IPS-NIHi11 (cell line): ENCODE measurements around the gene HDAC5.
A peak's percentile ranks its signal among the peaks of the same experiment; 100 is the strongest.
"Not testable (repeated sequence)": the region's sequence is repeated elsewhere in the genome, so short reads cannot be mapped to it uniquely, and the experiment has no call there.

Source experiments
- DNase-seq: peaks from one replicate; pipeline ENCODE4 v3.0.0; 2012; ENCODE audit warnings: mixed read lengths, low spot score

HDAC5 gene

DNA sequence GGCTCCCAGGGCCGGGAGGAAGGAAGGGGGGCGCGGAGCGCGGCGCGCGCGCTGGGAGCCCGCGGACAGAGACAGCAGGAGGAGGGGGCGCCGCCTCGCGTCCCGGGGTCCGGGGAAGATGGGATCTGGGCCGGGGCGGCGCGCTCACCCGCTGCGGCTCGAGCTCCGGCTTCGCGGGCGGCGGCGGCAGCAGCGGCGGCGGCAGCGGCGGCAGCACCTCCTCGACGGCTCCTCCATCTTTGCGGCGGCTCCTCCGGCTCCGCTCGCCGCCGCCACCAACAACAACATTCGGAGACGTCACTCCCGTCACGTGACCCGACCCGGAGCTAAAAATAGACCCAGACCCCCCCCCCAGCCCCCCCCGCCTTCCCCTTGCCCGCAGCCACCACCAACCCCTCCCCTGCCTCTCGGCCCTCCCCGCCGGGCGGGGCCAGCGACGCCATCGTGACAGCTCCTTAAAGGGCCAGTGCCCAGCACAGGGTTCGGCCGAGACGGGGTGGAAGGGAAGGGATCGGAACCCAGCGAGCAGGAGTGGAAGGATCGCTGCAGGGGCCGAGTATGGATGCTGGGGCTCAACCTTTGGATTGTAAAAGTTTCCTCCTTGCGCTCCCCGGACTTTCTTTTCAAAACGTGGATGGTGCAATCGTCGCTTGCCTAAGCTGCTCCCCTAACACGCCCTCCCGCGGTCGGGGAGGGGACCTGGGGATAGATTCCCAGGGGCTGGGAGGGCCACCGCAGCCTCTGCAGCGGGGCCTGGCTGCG, at the start of gene HDAC5:
HDAC5 (minus strand) TSS at position 286 of the 762 bp plus-strand sequence. CDS start 6,126 bp downstream, outside the sequence.
- DNase-seq: peak; percentile 93

DNA sequence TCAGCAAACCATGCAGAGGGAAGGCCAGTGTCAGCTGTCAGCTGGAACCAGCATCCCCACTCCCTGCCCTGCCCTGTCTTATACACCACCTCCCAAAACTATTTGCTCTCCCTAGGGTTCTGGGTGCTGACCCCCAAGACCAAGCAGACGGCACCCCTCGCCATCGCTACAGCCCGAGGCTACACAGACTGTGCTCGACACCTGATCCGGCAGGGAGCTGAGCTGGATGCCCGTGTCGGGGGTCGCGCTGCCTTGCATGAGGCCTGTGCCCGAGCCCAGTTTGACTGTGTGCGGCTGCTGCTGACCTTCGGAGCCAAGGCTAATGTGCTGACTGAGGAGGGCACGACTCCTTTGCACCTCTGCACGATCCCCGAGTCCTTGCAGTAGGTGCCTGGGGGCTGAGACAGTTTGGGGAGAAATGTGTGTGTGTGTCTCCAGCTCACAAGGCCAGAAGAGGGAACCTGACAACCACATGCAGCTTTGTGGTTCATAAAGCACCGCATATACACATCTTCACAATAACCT, 48.6 kb upstream of the HDAC5 start:
- no peak for DNase-seq

DNA sequence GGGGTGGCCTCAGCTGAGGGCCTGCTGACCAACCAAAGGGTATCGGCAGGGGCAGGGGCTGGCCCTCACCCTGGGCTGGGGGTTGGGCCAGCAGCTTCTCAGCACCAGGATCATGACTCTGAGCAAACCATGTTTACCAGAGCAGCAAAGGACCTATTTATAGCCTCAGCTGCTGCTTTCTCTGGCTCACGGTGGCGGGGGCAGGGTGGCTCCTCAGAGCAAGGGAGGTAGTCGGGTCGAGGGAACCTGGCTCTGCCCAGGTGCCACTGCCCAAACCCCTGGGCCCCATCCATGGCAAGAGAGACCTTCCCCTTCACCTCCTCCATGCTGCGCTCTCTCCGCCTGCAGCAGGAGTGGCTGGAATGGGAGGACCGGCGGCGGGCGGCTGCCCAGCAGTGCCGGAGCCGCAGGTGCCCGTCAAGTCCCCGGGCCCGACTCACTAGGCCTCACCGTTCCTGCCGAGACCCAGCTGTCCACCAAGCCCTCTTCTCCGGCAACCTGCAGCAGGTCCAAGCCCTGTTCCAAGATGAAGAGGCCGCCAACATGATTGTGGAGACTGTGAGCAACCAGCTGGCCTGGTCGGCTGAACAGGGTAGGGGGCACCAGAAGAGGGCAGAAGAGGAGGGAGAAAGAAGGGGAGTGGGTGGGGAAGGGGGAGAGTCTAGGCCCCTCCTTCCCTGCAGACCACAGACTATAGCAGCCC, 47.2 kb upstream of the HDAC5 start, which contains the start of gene ASB16:
ASB16 (plus strand) TSS at position 206 of the 703 bp plus-strand sequence; CDS start at position 292, 86 bp downstream.
- peak; percentile 65 for DNase-seq

DNA sequence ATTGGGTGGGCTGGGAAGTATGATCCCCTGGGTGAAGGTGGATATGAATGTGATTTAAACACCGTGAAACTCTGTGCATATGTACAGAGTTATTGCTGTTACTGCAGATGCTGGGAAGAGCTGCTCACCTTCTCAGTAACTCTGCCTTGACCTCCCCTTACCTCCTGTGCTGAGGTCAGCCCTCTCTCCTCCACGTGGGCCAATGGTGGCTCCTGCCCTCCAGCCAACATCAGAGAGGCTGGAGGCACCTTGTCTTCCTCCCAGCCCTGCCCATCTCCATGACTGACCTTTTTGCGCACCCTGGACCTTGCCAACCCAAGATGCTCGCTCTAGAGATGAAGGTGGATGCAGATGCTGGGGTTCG, 46.7 kb upstream of the HDAC5 start:
- no peak for DNase-seq

DNA sequence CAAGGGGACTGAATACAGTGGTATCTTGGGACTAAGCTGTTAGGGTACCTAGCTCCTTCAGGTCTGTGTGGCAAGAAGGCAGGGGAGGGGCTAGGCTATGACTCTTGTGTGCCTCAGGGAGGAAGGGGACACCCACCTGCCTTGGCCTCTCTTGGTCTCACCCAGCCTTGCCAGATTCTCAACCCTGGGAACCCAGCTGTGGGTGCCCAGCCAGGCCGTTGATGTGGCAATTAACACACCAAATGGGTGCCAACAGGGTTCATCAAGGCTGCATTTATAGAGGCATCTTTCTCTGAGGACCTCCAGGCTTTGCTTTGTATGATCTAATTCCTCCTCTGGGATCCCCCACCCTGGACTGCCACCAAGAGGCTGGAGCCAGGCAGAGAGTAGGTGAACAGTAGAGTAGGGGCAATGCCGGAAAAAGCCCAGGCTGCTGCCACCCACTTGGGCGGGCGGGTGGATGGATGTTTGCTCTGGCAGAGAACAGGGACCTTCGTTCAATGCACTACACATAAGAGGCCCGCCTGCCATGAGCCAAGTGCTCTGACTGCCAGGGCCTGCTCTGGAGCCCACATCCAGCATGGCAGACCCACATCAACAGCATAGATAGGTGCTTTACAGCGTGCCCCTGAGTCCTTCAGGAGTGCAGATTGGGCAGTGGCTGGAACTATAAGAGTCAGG, 43.9 kb upstream of the HDAC5 start:
- no peak for DNase-seq

DNA sequence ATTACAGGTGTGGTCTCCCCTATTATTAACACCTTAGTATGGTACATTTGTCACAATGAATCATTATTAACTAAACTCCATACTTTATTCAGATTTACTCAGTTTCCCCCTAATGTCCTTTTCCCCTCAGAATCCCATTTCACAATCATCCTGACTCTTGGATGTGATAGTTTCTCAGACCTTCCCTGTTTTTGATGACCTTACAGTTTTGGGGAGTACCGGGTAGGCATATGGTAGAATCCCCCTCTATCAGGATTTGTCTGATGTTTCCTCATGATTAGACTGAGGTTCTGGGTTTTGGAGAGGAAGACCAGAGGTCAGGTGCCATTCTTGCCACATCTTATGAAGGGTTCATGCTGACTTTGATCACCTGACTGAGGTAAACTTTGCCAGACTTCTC, 41.0 kb upstream of the HDAC5 start:
- DNase-seq: no peak

DNA sequence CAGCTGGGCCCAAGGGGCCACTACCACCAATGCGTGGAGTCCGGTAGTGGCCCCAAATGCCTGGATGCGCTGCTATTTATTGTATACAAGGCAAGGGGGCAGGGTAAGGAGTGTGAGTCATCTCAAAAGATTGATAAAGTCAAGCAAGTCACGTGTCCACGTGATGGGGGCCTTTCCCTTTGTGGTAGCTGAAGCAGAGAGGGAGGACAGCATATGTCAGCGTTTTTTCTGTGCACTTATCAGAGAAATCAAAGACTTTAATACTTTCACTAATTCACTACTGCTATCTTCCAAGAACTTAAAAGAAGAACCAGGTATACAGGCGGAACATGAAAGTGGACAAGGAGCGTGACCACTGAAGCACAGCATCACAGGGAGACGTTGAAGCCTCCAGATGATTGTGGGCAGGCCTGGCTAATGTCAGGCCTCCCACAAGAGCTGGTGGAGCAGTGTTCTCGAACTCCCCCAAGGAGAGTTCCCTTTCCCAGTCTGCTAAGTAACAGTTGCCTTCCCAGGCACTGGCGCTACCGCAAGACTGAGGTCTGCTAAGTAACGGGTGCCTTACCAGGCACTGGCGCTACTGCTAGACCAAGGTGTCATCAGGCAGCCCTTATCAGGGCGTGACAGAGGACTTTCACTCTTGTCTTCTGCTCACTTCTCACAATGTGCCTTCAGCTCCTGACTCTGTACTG, 36.2 kb upstream of the HDAC5 start:
- DNase-seq: no peak

DNA sequence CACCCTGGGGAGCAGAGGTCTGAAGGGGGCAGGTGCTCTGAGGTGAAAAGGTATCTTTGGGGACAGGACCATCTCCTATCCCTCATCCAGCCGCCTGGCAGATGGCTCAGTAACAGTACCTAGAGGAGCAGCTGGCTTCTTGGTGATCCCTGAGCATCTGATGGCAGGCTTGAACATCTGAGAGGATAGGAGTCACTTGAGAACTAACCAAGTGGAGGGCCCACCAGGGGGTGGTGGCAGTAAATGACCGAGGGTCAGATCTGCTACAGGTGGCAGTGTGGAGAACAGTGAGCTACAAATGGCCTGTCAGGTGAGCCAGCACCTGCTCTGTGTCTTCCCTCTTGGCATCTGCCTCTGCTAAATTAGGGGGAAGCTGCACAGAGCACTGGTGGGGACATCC, 32.0 kb upstream of the HDAC5 start:
- no peak for DNase-seq

DNA sequence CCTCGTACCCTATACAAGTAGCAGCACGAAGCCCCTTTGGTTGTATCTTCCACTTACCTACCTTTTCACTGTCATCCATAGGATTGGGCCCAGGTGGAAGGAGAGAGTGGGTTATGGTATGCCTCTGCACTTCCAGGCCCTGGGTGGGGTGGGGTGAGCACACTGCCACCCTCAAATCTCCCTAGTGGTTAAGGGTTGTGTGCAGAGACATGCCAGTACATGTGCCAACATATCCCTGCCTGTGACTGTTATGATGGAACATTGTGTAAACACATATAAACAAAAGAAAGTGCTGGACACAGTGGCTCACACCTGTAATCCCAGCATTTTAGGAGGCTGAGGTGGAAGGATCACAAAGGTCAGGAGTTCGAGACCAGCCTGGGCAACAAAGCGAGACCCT, 29.4 kb upstream of the HDAC5 start:
- no peak for DNase-seq

DNA sequence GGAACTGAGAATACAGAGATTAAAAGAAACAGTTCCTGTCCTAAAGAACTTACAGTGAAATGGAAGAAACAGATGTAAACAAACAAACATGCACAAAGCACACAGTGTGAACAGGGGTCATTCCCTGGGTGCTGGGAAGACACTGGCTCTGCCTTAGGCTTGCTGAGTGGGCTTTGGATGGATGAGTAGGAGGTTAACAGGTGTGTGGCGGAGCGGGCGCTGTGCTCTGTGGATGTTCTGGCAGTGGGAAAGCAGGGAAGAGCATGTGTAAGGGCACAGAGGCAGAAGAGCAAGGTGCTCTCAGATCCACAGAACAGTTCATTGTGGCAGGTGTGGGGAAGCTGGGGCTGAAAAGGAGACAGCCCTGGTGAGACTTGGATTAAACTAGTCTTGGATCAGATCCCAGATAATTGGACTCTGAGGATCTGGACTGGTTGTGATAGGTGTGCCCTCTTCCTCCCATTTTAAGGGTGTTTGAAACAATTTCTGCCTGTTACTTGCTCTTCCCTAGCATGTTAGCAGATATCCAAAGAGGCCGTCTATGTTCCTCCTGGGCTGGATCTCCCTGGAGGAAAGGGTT, 26.4 kb upstream of the HDAC5 start:
- no peak for DNase-seq

DNA sequence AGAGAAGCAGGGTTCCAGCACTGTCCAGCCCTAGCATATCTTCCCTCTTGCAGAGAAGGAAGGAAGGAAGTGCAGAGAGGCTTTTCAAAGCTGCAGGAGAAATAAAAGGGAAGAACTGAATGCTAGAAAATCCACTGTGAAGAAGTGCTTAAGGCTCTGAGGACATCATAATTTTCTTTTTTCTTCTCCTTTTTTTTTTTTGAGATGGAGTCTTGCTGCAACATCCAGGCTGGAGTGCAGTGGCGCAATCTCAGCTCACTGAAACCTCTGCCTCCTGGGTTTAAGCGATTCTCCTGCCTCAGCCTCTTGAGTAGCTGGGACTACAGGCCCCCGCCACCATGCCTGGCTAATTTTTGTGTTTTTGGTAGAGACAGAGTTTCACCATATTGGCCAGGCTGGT, 25.6 kb upstream of the HDAC5 start:
- DNase-seq: not testable (repeated sequence)

DNA sequence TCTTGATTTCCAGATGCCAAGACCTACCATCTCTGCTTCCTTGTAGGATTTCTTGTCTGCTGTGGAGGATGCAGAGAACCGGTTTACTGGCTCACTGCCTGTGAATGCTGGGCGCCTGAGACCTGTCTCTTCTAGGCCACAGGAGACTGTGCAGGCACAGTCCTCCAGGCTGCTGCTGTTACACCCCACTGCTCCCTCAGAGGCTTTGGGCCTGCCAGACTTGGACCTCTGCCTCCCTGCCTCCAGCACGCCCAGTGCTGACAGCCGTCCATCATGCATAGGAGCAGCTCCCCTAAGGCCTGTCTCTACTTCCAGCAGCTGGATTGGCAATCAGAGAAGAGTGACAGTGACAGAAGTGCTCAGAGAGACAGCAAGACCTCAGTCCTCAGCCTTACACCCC, 24.4 kb upstream of the HDAC5 start:
- DNase-seq: no peak

DNA sequence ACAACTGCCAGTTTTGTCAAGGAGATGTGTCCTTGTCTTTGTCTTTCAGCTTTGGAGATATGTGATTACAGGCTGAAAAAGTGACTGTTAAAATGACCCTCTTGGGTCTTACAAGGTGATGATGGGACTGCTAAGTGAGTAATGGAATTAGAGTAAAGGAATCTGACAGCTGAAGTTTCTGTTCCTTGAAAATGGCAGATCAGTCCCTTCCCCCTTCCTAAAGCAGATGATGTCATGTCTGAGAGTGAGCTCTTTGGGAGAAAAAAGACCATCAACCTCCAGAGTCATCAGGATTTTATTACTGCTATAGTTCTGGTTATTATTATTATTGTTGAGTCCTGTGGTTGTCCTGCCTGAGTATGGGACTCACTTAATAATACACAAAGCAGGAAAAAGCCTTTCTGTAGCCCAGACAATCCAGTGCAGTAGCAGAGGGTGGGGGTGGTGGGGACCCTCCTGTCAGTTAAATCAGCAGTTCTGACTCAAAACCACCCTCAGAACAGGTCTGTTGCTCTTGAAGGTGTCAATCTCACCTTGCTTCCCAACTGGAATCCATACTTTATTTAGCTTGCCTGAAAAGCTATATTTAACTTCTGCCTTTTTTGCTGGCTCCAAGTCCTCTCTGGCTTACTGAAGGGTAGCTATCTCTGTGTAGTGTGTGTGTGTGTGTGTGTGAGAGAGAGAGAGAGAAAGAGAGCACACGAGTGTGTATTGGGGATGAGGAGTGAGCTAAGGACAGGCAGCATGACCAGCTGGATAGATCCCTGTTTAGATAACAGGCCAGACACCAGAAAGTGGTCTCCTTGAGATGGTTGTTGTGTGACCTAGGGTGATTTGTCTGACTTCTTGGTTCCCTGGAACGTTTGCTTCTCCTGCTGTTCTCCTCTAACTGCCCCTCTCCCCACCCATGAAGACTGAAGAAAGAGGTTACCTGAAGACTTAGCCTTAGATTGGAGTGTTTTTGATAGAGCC, 23.2 kb upstream of the HDAC5 start:
- DNase-seq: no peak

DNA sequence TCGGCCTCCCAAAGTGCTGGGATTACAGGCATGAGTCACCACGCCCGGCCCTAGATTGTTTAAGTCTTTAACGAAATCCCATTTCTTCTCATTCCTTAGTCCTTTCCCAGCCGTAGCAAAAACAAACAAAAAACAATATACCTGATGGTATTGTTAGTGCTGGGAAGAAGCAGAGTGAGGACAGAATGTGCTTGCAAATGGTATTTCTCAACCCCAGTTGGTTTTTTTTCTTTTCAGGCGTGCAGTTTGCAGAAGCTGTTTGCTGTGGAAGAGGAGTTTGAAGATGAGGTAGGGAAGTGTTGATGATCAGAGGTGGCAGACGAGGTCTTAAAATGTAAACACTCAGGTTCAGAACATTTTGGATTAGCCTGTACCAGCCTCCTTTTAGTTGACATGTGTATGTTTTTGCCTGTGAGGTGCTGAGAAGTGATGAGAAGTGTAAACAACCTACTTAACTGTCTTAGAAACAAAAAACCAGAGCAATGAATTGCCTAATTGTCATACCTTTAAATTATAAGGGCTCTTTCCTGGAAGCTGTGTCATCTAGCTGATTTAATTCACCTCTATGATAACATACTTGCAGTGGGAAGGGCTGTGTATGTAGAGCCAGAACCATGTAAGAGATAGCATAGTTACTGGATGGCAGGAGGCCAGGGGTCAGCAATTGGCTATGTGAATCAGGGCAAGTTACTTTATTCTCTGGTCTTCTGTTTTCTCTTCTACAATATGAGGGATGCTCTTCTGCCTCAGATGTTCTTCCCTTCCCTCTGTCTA, 21.7 kb upstream of the HDAC5 start:
- no peak for DNase-seq

DNA sequence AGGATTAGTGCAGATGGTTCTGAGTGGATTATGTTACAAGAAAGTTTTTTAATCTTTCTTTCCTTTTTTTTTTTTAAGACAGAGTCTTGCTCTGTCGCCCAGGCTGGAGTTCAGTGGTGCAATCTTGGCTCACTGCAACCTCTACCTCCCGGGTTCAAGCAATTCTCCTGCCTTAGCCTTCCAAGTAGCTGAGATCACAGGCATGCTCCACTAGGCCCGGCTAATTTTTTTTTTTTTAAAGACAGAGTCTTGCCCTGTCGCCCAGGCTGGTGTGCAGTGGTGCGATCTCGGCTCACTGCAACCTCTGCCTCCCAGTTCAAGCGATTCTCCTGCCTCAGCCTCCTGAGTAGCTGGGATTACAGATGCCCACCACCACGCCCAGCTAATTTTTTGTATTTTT, 20.5 kb upstream of the HDAC5 start:
- DNase-seq: not testable (repeated sequence)

DNA sequence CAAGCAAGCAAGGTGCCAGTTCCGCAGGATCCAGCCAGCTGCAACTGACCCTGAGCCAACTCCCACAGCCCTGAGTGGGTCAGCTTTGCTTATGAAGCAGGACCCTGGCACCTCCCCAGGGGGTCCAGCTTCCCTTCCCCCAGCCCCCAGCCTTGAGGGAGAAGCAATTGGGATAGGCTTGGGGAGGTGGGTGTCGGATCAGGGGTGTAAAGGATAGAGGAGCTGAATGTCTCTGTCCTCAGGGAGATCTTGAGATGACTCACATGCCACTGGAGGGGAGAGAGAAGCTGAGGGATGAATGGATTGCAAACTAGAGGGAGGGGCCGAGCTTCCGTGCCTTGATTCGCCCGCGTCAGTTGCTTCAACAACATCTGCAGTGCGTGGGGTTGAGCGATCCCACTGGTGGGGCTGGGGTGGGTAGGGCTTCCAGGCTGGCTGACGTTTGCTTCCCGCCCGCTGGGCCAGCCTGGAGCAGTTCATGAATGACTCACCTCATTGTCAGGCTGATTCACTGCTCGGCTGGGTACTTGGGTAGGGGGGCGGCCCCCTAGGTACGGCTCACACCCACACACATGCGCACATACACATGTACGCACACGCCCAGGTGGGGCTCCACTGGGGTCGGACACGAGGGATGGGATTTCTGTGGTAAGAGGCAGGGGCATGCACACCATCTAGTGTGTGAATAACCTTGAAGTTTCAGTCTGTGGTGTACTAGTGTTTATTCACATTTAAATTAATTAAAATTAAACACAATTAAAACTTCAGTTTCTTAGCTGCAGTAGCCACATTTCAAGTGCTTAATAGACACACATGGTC, 14.7 kb upstream of the HDAC5 start:
- DNase-seq: peak; percentile 86

DNA sequence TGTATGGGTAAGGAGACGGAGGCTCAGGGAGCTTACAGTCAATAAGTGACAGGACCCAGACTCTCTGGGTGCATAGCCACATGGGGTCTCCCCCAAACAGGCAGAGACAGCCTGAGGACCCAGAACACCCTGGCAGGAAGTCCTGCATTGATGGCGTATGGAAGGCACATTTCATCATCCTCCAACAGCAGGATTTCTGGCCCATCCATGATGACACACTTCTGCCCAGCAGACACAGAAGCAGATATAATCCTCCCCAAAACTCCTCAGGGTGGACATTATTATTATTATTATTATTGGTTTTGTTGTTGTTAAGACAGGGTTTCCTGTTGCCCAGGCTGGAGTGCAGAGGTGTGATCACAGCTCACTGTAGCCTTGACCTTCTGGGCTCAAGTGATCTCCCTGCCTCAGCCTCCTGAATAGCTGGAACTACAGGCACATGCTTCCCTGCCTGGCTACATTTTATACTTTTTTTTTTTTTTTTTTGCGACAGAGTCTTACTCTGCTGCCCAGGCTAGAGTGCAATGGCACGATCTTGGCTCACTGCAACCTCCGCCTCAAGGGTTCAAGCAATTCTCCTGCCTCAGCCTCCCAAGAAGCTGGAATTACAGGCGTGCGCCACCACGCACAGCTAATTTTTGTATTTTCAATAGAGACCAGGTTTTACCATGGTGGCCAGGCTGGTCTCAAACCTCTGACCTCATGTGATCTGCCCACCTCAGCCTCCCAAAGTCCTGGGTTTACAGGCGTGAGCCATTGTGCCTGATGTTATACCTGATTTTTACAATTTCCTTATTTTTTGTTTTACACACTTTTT, 11.5 kb upstream of the HDAC5 start:
- no peak for DNase-seq

DNA sequence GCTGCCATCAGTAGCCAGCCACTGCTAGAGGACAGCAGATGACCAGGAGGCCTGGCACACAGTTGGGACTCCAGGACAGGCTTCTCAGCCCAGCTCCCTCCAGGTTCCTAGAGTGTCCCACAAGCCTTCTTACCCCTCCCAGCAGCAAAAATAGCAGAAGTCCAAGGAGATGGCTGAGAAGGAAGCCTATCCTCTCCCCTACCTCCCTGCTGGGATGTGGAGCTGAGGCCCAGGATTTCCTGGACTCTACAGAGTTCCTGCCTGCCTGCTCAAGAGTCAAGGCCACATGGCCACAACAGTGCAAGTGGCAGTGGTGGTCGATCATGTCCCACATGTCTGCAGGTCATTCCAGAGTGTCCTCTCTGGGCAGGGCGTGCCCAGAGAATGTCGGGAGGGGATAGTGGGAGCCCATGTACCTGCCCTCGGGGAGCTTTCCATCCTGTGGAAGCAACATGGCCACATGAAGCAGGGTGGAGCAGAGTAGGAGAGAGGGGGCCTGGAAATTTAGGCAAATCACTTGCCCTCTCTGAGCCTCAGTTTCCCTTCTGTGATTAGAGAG, 10.6 kb upstream of the HDAC5 start:
- no peak for DNase-seq
